Endometrial microvascular endothelial cells (primary cell): ENCODE measurements around the gene KYAT1. TPM values are rescaled to one million over a fixed set of nuclear protein-coding genes. Genes with fewer than 3 reads are reported as not detected.
"Not testable (repeated sequence)": the region's sequence is repeated elsewhere in the genome, so short reads cannot be mapped to it uniquely, and the experiment has no call there.

ENCODE experiments used
- in situ Hi-C: cut with HindIII; loops from 2 replicates; pipeline ENCODE4 v1.10.0; 2017; ENCODE audit warnings: low sequenced_read_pairs, low pct_unique_long_range_greater_than_20kb; ENCODE audit errors: inconsistent ontology term
- total RNA-seq: library from RNA; depleted of rRNA; stranded (reverse); fragments of >200 nt; gene quantifications from one replicate; pipeline ENCODE4 v1.2.3, GENCODE V29; 2015; ENCODE audit errors: inconsistent ontology term

Gene KYAT1
- total RNA-seq, 1 donor from 2014 or later, result 12.3 TPM

GRCh38 chr9:128851779-128852600 lies 29.8 kb downstream of the KYAT1 start:
- in situ Hi-C loops, result not testable (repeated sequence)

DNA sequence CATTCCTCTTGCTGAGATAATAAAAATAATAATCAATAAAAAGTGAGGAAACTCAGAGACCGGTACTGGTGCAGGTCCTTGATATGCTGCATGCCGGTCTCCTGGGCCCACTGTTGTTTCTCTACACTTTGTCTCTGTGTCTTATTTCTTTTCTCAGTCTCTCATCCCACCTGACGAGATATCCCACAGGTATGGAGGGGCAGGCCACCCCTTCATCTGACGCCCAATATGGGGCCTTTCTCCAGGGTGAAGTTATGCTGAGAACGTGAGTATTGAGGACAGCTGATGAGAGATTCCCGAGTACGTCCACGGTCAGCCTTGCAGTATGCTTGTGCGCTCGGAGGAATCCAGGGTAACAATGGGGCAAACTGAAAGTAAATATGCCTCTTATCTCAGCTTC lies 30.7 kb downstream of the KYAT1 start:
- in situ Hi-C loops, result not testable (repeated sequence)

- in situ Hi-C loops, result no loop called here
Observed at GRCh38 chr9:128847803-128848202, 33.9 kb downstream of the KYAT1 start.

- in situ Hi-C loops, result no loop called here
Observed at GRCh38 chr9:128846680-128847030, 35.1 kb downstream of the KYAT1 start.

- in situ Hi-C loops, result no loop called here
Observed at GRCh38 chr9:128845186-128845931, 36.4 kb downstream of the KYAT1 start.

GRCh38 chr9:128843171-128843570 lies 38.6 kb downstream of the KYAT1 start:
- in situ Hi-C loops, result not testable (repeated sequence)

DNA sequence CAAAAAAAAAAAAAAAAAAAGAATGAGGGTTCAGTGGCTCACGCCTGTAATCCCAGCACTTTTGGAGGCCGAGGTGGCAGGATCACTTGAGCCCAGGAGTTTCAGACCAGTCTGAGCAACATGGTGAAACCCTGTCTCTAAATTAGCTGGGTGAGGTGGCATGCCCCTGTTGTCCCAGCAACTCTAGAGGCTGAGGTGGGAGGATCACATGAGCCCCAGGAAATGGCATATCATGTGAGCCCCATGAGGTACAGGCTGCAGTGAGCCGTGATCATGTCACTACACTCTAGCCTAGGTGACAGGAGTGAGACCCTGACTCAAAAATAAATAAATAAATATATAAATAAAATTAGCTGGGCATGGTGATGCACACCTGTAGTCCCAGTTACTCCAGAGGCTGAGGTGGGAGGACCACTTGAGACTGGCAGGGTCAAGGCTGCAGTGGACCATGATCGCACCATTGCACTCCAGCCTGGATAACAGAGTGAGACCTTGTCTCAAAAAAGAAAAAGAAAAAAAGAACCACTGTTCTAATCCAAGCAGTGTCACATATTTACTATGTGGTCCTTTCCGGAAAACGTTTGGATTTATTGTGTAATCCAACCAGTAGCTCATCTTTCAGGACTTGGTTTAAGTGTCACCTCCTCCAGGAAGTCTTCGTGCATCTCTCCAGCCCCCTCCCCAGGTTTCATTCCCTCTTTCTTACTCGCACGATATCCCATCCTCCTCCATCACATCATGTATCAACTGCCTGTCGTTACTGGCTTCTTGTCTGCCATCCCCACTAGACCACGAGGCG lies 39.9 kb downstream of the KYAT1 start:
- in situ Hi-C loops, result no loop called here

DNA sequence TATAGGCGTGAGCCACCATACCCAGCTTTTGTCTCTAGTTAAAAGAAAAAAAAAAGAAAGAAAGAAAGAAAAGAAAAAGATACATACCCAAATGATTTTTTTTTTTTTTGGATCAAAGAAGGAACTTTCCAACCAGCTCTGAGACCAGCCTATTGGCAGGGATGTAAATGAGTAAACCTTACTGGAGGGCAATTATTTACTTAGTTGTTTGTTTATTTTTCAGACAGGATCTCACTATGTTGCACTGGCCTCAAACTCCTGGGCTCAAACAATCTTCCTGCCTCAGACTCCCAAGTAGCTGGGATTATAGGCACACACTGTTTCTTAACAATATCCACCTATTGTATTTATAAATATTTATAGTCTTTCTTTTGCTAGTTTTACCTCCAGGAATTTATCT lies 41.2 kb downstream of the KYAT1 start:
- in situ Hi-C loops, result no loop called here

DNA sequence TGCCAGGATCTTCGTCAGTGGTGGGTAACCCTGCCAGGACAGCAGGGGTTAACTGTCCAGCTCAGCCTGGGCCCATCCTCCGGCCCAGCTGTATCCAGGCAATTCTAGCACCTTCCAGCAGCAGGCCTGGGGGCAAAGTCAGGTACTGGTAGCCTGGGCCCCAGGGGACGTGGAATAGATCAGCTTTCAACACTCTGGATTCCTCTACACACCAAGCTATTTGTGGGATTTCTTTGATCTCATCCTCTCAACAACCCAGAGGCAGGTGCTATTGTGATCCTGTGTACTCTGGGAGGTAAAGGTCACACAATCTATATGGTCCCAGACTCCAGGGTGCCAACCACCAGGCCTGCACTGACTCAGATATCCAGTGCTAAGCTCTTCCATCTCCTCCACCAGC lies 43.4 kb downstream of the KYAT1 start:
- in situ Hi-C loops, result no loop called here

DNA sequence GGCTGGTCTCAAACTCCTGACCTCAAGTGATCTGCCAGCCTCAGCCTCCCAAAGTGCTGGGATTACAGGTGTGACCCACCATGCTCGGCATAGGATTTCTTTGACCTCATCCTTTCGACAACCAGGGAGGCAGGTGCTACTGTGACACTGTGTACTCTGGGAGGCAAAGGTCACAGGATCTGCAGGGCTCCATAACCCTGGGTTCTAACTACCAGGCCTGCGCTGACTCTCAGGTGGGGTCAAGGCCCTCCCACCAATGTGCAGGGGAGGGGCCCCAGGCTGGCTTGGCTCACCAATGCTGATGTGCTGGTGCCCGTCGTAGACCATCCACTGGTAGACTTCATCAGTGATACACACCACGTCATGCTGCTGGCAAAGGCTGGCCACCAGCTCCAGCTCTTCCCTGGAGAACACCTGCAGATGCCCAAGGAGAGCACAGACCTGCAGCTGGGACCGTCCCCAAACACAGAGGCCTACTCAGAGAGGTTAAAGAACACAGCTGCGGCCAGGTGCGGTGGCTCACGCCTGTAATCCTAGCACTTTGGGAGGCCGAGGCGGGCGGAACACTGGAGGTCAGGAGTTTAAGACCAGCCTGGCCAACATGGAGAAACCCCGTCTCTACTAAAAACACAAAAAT lies 45.1 kb downstream of the KYAT1 start:
- in situ Hi-C loops, result no loop called here

DNA sequence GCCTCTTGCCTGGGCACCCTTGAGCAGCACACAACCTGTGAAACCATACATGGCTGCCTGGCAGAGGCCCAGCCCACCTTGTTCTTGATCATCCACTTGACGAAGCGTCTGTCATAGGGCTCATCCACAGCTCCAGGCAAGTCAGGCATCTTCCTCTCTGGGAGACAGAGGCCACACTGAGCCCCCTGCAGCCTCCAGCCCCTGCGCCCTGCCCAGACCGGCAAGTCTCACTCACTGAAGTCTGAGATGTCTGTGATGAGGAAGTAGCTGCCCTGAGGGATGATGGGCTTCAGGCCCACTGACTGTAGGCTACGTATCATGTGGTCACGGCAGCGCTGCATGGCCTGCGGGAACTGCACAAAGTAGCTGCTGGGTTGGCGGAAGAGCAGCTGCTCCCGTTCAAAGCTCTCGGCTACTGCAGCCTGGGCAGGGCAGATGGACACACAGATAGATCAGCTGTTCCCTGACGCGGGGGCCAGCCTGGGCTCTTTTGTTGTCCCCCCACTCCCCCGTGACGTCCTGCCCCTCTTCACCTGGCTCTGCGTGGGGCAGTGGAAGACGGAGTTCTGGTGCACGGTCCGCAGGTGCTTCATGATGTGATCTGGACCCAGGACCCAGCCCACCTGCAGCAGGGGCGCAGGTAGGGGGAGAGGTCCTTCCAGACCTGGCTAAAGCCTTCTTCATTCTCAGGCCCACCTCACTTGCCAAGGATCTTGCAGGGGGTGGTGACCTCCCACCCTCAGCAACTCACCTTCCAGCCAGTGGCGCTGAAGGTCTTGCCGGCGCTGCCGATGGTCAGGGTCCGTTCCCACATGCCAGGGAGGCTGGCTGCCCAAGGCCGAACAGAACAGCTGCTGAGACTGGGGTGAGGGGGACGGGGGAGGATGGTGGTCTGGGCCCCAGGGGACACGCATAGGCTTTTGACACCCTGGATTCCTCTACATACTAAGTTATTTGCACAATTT lies 46.2 kb downstream of the KYAT1 start:
- in situ Hi-C loops, result no loop called here

DNA sequence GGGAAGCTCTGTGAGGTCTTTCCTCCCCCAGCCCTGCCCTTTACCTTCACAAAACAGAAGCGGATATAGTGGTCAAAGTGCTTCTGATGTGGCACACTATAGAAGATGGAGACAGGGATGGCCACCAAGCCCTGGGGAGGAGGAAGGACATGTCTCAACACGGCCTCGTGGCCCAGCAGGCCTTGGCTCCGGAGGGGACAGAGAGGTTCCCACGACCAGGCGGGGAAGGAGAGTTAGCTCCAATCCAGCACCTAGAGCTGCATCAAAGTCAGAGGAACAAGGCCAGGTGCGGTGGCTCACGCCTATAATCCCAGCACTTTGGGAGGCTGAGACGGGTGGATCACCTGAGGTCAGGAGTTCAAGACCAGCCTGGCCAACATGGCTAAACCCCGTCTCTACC lies 48.1 kb downstream of the KYAT1 start:
- in situ Hi-C loops, result no loop called here

- in situ Hi-C loops, result no loop called here
Observed at GRCh38 chr9:128829477-128830251, 52.1 kb downstream of the KYAT1 start, which contains the start of gene SPOUT1. SPOUT1 (minus strand) TSS chr9:128829794; CDS start chr9:128829780, 14 bp downstream.

DNA sequence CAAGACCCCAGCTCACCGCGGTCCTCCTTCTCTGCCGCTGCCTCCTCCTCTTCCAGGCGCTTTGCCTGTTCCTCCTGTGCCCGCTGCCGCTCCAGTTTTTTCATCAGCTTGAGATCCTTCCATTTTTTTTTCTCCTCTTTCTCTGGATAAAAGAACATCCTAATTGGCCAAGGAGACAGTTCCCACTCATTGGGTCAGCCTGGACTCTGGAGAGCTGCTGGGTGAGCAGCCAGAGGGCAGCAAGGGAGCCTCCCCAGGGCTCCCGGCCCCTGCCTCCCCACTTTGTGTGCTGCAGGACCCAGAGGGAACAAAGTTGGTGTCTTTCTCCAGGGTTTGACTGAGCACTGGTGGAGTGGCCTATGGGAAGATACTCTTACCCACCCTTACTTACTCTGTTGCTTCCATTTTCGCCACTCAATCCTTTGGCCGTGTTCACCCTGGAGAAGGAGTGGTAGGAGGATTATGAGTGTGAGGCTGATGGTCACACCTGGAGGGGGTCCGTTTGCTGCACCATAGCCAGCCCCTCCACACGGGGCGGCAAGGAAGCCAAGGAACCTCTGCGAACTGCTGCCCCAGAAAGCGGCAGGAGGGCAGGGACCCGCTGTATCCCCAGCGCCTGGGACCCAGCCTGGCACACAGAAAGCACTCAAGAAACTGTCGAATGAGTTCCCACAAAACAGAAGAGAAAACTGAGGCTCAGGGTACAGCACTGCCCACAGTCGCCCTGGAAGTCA lies 52.9 kb downstream of the KYAT1 start:
- in situ Hi-C loops, result no loop called here

DNA sequence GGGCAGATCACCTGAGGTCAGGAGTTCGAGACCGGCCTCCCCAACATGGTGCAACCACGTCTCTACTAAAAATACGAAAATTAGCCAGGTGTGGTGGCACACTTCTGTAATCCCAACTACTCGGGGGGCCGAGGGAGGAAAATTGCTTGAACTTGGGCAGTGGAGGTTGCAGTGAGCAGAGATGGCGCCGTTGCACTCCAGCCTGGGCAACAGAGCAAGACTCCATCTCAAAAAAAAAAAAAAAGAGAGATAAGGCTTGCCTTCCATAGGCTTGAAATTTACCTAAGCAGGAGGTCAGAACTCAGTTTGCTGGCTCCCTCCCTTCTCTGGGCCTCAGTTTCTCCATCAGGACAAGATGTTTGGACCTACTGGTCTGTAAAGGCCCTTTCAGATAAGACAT lies 53.5 kb downstream of the KYAT1 start:
- in situ Hi-C loops, result no loop called here

GRCh38 chr9:128825923-128826700 lies 55.6 kb downstream of the KYAT1 start:
- in situ Hi-C loops, result no loop called here
